Glutamatergic neuron (in vitro differentiated cells): ENCODE measurements around the gene GRAMD1B. TPM values are rescaled to one million over a fixed set of nuclear protein-coding genes. Genes with fewer than 3 reads are reported as not detected.

Source experiments
- DNase-seq: peaks from one replicate; pipeline ENCODE4 v3.0.0; 2022
- H3K27ac Mint-ChIP-seq: one replicate; pipeline ENCODE4 v1.8.0; 2020; ENCODE audit warnings: mild to moderate bottlenecking, mixed read lengths, inconsistent platforms; ENCODE audit not compliant: unreplicated experiment
- H3K27me3 Mint-ChIP-seq: one replicate; pipeline ENCODE4 v1.8.0; 2020; ENCODE audit warnings: mild to moderate bottlenecking, moderate library complexity, mixed read lengths, inconsistent platforms; ENCODE audit not compliant: unreplicated experiment
- H3K36me3 Mint-ChIP-seq: one replicate; pipeline ENCODE4 v1.8.0; 2020; ENCODE audit warnings: mild to moderate bottlenecking, mixed read lengths, inconsistent platforms; ENCODE audit not compliant: unreplicated experiment
- H3K4me1 Mint-ChIP-seq: one replicate; pipeline ENCODE4 v1.8.0; 2020; ENCODE audit warnings: mild to moderate bottlenecking, low read depth, mixed read lengths, inconsistent platforms; ENCODE audit not compliant: unreplicated experiment
- H3K4me3 Mint-ChIP-seq: one replicate; pipeline ENCODE4 v1.8.0; 2020; ENCODE audit warnings: mild to moderate bottlenecking, mixed read lengths, inconsistent platforms; ENCODE audit not compliant: unreplicated experiment
- H3K9me3 Mint-ChIP-seq: one replicate; pipeline ENCODE4 v1.8.0; 2020; ENCODE audit warnings: mild to moderate bottlenecking, moderate library complexity, mixed read lengths, inconsistent platforms; ENCODE audit not compliant: unreplicated experiment
- CTCF ChIP-seq: fragments of 200-600 bp; sonication (generic); IDR thresholded peaks from one replicate; pipeline ENCODE4 v1.5.0; 2021; ENCODE audit not compliant: partially characterized antibody, unreplicated experiment
- total RNA-seq: library from RNA; stranded (reverse); fragmentation: NEBNext Ultra II Directional; extraction: Animal tissue kit (Norgen Biotek cat#: 25700); gene quantifications from one replicate; pipeline ENCODE4 v1.2.1, GENCODE V29; 2021; ENCODE audit not compliant: unreplicated experiment

The GRAMD1B gene
- total RNA-seq, 1 donor from 2014 or later = 12.2 TPM

- Mint-ChIP-seq H3K27ac (no peak overlapping the region), H3K4me1 (peaks cover 26% of the 10 kb centered on the region), H3K9me3 (peaks cover 3% of the 10 kb centered on the region), H3K27me3 (peaks cover 2% of the 10 kb centered on the region), H3K36me3 (no peaks in the 10 kb centered on the region), H3K4me3 (no peak overlapping the region)
- no peak for TF ChIP-seq CTCF
- DNase-seq = no peak
These were observed 118.7 kb downstream of the GRAMD1B start for GRCh38 chr11:123548774-123549173.

GRCh38 chr11:123549926-123550917 lies 120.2 kb downstream of the GRAMD1B start:
- no peak for DNase-seq
- peaks cover 3% of the 10 kb centered on the region for H3K9me3 Mint-ChIP-seq
- no peak overlapping the region for H3K27ac Mint-ChIP-seq
- TF ChIP-seq CTCF = no peak
- H3K4me1 Mint-ChIP-seq = peaks cover 30% of the 10 kb centered on the region
- no peaks in the 10 kb centered on the region for H3K36me3 Mint-ChIP-seq
- H3K4me3 Mint-ChIP-seq = no peak overlapping the region
- H3K27me3 Mint-ChIP-seq = peaks cover 2% of the 10 kb centered on the region

GRCh38 chr11:123551079-123551478 lies 121.0 kb downstream of the GRAMD1B start:
- no peaks in the 10 kb centered on the region for H3K36me3 Mint-ChIP-seq
- TF ChIP-seq CTCF = no peak
- H3K27ac Mint-ChIP-seq = no peak overlapping the region
- peaks cover 2% of the 10 kb centered on the region for H3K27me3 Mint-ChIP-seq
- peaks cover 3% of the 10 kb centered on the region for H3K9me3 Mint-ChIP-seq
- H3K4me1 Mint-ChIP-seq = peaks cover 27% of the 10 kb centered on the region
- no peak for DNase-seq
- H3K4me3 Mint-ChIP-seq = no peak overlapping the region

GRCh38 chr11:123556633-123557032 lies 126.6 kb downstream of the GRAMD1B start:
- no peak for DNase-seq
- peaks cover 11% of the 10 kb centered on the region for H3K9me3 Mint-ChIP-seq
- H3K27me3 Mint-ChIP-seq = peaks cover 10% of the 10 kb centered on the region
- TF ChIP-seq CTCF = no peak
- no peak overlapping the region for H3K4me3 Mint-ChIP-seq
- H3K36me3 Mint-ChIP-seq = no peaks in the 10 kb centered on the region
- peaks cover 36% of the 10 kb centered on the region for H3K4me1 Mint-ChIP-seq
- H3K27ac Mint-ChIP-seq = no peak overlapping the region
